Prostate gland (tissue), 2 donors: ENCODE data around the gene LILRB2.
"Not testable (repeated sequence)": the region's sequence is repeated elsewhere in the genome, so short reads cannot be mapped to it uniquely, and the experiment has no call there.

Experiments
- POLR2A ChIP-seq: fragments of 450-650 bp; IDR thresholded peaks from one replicate; pipeline ENCODE4 v1.6.1; 2016; ENCODE audit warnings: antibody characterized with exemption, mild to moderate bottlenecking
- TF ChIP-seq, protein P1 (sequence below), 4 experiments: fragments of 200-600 bp in 2 of 4; fragments of 450-650 bp in 2 of 4; sonication (generic) in 2 of 4; IDR thresholded peaks; 1 replicate in 3 of 4; 2 replicates in 1 of 4; pipeline ENCODE4 v1.5.1; 2016 to 2019; ENCODE audit warnings: antibody characterized with exemption in 4 of 4, mild to moderate bottlenecking in 2 of 4, moderate library complexity in 2 of 4

DNA sequence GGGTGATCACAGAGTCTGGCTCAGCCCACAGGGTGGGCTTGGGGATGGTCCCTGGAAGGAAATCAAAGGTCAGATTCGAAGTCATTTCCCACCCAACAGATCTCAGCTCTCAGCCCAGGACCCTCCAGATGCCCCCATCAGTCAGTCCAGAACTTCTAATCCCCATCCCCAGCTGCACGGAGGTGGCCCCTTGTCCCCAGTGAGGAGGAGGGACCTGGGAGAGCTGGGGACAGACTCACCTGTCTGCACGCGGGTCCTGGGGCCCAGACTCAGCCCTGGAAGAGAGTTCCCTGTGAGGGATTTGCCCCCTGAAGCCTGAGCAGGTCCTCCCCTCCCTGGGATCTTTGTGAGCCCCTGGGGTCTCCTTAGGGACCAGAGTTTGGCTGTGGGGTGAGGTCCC lies 885 bp downstream of the LILRB2 start:
- TF ChIP-seq, protein P1, sequence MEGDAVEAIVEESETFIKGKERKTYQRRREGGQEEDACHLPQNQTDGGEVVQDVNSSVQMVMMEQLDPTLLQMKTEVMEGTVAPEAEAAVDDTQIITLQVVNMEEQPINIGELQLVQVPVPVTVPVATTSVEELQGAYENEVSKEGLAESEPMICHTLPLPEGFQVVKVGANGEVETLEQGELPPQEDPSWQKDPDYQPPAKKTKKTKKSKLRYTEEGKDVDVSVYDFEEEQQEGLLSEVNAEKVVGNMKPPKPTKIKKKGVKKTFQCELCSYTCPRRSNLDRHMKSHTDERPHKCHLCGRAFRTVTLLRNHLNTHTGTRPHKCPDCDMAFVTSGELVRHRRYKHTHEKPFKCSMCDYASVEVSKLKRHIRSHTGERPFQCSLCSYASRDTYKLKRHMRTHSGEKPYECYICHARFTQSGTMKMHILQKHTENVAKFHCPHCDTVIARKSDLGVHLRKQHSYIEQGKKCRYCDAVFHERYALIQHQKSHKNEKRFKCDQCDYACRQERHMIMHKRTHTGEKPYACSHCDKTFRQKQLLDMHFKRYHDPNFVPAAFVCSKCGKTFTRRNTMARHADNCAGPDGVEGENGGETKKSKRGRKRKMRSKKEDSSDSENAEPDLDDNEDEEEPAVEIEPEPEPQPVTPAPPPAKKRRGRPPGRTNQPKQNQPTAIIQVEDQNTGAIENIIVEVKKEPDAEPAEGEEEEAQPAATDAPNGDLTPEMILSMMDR (IDR thresholded peaks at IDR 0.05): not testable (repeated sequence)
- TF ChIP-seq POLR2A: not testable (repeated sequence)
